ENCODE data around the gene KCNJ16. TPM values are rescaled to one million over a fixed set of nuclear protein-coding genes. Genes with fewer than 3 reads are reported as not detected.
A peak's percentile ranks its signal among the peaks of the same experiment; 100 is the strongest.

Gene KCNJ16
- total and polyA plus RNA-seq, 4 donors = 0.35 to 4.0 (median 1.3) TPM

DNA sequence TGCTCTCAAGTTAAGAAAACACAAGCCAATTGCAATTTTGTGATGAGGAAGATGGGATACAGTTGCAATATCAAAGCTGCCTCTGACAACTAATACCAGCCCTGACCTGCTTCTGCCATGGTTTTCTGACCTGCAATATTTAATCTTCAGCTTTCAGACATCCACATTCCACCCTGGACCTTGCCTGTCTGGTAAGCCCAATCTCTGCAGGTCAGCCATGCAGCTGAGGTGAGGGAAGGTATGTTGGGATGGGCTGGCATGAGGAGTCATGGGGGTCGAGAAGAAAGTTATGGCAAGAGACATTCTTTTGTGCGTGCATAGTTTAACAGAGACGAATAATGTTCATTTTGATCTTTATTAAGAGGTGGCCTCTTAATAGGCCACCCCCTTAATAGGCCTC lies 31.5 kb downstream of the KCNJ16 start:
- H3K4me1 ChIP-seq (ENCODE audit: control insufficient read depth in 5 of 5, insufficient read depth in 5 of 5, low read length in 5 of 5) = no peaks in the 10 kb centered on the region

DNA sequence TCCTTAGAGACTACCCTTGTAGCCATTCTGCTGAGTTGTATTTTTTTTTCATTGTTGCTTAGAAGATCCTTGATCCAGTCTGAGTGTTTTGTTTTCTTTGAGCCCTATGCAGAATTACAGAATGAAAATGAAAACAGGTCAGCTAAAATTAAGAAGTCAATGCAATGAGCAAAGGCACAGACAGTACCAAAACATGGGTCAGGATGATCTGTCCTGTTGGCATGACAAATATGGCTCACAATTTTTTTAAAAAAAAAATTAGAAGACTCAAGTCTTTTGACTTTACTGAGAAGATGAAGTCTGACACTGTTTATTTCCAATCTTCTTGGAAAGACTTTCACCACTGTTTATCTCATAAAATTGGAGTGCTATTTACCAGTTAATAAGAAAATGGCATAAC lies 32.4 kb downstream of the KCNJ16 start:
- no peaks in the 10 kb centered on the region for H3K9me3 ChIP-seq (ENCODE audit: control insufficient read depth in 4 of 4, insufficient read depth in 3 of 4, low read length in 3 of 4)
- ATAC-seq (ENCODE audit: insufficient read depth, low FRiP score) (no peak), DNase-seq (no peak)
- TF ChIP-seq, protein P1, sequence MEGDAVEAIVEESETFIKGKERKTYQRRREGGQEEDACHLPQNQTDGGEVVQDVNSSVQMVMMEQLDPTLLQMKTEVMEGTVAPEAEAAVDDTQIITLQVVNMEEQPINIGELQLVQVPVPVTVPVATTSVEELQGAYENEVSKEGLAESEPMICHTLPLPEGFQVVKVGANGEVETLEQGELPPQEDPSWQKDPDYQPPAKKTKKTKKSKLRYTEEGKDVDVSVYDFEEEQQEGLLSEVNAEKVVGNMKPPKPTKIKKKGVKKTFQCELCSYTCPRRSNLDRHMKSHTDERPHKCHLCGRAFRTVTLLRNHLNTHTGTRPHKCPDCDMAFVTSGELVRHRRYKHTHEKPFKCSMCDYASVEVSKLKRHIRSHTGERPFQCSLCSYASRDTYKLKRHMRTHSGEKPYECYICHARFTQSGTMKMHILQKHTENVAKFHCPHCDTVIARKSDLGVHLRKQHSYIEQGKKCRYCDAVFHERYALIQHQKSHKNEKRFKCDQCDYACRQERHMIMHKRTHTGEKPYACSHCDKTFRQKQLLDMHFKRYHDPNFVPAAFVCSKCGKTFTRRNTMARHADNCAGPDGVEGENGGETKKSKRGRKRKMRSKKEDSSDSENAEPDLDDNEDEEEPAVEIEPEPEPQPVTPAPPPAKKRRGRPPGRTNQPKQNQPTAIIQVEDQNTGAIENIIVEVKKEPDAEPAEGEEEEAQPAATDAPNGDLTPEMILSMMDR (IDR thresholded peaks at IDR 0.05; ENCODE audit: control extremely low read depth, extremely low read depth) = no peak
- H3K27ac ChIP-seq (ENCODE audit: low read depth in 1 of 2, low read length in 1 of 2) = no peak overlapping the region
- no peaks in the 10 kb centered on the region for H3K27me3 ChIP-seq (ENCODE audit: control insufficient read depth in 3 of 3, insufficient read depth in 3 of 3, low read length in 2 of 3)
- no peak overlapping the region for H3K4me3 ChIP-seq
- no peaks in the 10 kb centered on the region for H3K36me3 ChIP-seq (ENCODE audit: control insufficient read depth in 4 of 4, insufficient read depth in 4 of 4, low read length in 4 of 4)
- no peaks in the 10 kb centered on the region for H3K4me1 ChIP-seq (ENCODE audit: control insufficient read depth in 5 of 5, insufficient read depth in 5 of 5, low read length in 5 of 5)
- H3K9ac ChIP-seq (ENCODE audit: insufficient read depth in 1 of 2, low read length in 2 of 2) = no peak overlapping the region

More for the DNA sequence above, 31.5 kb downstream of the KCNJ16 start:
- TF ChIP-seq, protein P1 (IDR thresholded peaks at IDR 0.05; ENCODE audit: control extremely low read depth, extremely low read depth) = no peak
- ATAC-seq (ENCODE audit: insufficient read depth, low FRiP score) (no peak), DNase-seq (no peak)
- Histone ChIP-seq H3K9ac (ENCODE audit: insufficient read depth in 1 of 2, low read length in 2 of 2) (no peak overlapping the region), H3K27ac (ENCODE audit: low read depth in 1 of 2, low read length in 1 of 2) (no peak overlapping the region), H3K36me3 (ENCODE audit: control insufficient read depth in 4 of 4, insufficient read depth in 4 of 4, low read length in 4 of 4) (no peaks in the 10 kb centered on the region), H3K4me3 (no peak overlapping the region), H3K27me3 (ENCODE audit: control insufficient read depth in 3 of 3, insufficient read depth in 3 of 3, low read length in 2 of 3) (no peaks in the 10 kb centered on the region), H3K9me3 (ENCODE audit: control insufficient read depth in 4 of 4, insufficient read depth in 3 of 4, low read length in 3 of 4) (no peaks in the 10 kb centered on the region)
- 69 to 76% methylated on average over 3 of the region's 3 CpGs for WGBS, 2 donors

DNA sequence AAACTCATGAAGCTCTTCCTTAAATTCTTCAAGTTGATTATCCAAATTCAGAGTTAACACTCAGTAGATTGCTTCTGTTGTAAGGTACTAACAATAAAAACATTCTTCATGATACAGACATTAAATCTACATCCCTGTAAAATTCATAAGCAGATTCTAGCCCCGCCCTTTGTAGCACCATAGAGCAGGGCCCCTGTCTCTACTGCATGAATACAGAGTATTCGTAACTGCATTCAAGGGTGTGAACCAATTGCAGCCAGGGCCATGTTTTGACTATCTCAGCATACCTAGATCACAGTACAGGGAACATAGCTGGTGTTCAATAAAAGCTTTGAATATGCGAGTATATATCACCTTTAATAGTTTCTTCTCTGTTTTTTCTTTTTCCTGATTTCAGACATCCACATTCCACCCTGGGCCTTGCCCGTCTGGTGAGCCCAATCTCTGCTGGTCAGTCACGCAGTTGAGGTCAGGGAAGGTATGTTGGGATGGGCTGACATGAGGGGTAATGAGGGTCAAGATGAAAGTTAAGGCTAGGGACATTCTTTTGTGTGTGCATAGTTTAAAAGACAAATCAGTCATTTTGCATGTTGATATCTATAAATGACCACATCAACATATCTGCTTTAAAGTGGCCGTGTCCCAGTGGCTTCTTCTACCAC lies 33.0 kb downstream of the KCNJ16 start:
- TF ChIP-seq, protein P1 (IDR thresholded peaks at IDR 0.05; ENCODE audit: control extremely low read depth, extremely low read depth) = no peak
- 95% methylated on average over 6 of the region's 6 CpGs for WGBS, 2 donors
- ATAC-seq (ENCODE audit: insufficient read depth, low FRiP score) = no peak
- no peaks in the 10 kb centered on the region for H3K9me3 ChIP-seq (ENCODE audit: control insufficient read depth in 4 of 4, insufficient read depth in 3 of 4, low read length in 3 of 4)
- H3K4me3 ChIP-seq = no peak overlapping the region
- DNase-seq = no peak
- no peaks in the 10 kb centered on the region for H3K36me3 ChIP-seq (ENCODE audit: control insufficient read depth in 4 of 4, insufficient read depth in 4 of 4, low read length in 4 of 4)
- no peak overlapping the region for H3K9ac ChIP-seq (ENCODE audit: insufficient read depth in 1 of 2, low read length in 2 of 2)
- H3K27me3 ChIP-seq (ENCODE audit: control insufficient read depth in 3 of 3, insufficient read depth in 3 of 3, low read length in 2 of 3) = no peaks in the 10 kb centered on the region
- H3K27ac ChIP-seq (ENCODE audit: low read depth in 1 of 2, low read length in 1 of 2) = no peak overlapping the region
- H3K4me1 ChIP-seq (ENCODE audit: control insufficient read depth in 5 of 5, insufficient read depth in 5 of 5, low read length in 5 of 5) = no peaks in the 10 kb centered on the region

DNA sequence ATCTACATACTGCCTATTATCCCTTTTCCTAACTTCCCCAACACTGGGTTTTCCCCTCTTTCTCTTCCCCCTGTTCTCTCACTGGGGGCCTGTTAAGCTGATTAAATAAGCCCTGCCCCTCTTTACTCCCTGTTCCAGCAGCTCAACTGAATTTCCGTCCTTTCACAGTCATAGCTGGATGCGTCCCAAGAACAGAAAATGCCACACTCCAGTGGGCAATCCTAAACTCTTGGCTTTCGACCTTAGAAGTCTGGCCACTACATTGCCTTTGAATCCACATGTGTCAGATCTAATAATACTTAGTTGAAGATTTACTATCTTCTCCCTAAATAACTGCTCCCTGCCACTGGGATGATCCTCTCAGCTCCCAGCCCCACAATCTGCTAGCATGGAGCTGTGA lies 34.5 kb downstream of the KCNJ16 start:
- no peak overlapping the region for H3K4me3 ChIP-seq
- WGBS, 2 donors = 60 to 85% methylated on average over 3 of the region's 3 CpGs
- DNase-seq (no peak), ATAC-seq (ENCODE audit: insufficient read depth, low FRiP score) (no peak)
- H3K9ac ChIP-seq (ENCODE audit: insufficient read depth in 1 of 2, low read length in 2 of 2) = no peak overlapping the region
- H3K27me3 ChIP-seq (ENCODE audit: control insufficient read depth in 3 of 3, insufficient read depth in 3 of 3, low read length in 2 of 3) = no peaks in the 10 kb centered on the region
- TF ChIP-seq, protein P1 (IDR thresholded peaks at IDR 0.05; ENCODE audit: control extremely low read depth, extremely low read depth) = no peak
- no peaks in the 10 kb centered on the region for H3K36me3 ChIP-seq (ENCODE audit: control insufficient read depth in 4 of 4, insufficient read depth in 4 of 4, low read length in 4 of 4)
- H3K4me1 ChIP-seq (ENCODE audit: control insufficient read depth in 5 of 5, insufficient read depth in 5 of 5, low read length in 5 of 5) = no peaks in the 10 kb centered on the region
- H3K27ac ChIP-seq (ENCODE audit: low read depth in 1 of 2, low read length in 1 of 2) = peak overlapping the region; percentile 5 to 60
- no peaks in the 10 kb centered on the region for H3K9me3 ChIP-seq (ENCODE audit: control insufficient read depth in 4 of 4, insufficient read depth in 3 of 4, low read length in 3 of 4)

Measured in lung (tissue), 12 donors.